GDM1 (cell line): ENCODE data around the gene MFSD12.
"Not testable (repeated sequence)": the region's sequence is repeated elsewhere in the genome, so short reads cannot be mapped to it uniquely, and the experiment has no call there.

ENCODE experiments used
- DNase-seq: peaks from one replicate; lab custom pipeline; 2025; lab: John Stamatoyannopoulos, UW

MFSD12 gene

DNA sequence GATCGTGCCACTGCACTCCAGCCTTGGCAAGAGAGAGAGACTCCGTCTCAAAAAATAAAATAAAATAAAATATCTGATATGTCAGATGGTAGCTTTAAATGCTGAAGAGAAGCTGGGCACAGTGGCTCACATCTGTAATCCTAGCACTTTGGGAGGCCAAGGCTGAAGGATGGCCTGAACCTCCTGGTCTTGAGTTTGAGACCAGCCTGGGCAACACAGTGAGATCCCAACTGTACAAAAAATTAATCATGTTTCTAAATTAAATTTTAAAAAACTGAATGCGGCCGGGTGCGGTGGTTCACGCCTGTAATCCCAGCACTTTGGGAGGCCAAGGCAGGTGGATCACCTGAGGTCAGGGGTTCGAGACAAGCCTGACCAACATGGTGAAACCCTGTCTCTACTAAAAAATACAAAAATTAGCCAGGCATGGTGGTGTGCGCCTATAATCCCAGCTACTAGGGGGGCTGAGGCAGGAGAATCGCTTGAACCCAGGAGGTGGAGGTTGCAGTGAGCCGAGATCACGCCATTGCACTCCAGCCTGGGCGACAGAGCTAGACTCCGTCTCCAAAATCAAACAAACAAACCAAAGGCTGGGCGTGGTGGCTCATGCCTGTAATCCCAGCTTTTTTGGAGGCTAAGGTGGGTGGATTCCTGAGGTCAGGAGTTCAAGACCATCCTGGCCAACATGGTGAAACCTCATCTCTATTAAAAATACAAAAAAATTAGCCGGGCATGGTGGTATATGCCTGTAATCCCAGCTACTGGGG is 26.8 kb upstream of the MFSD12 start:
- not testable (repeated sequence) for DNase-seq

DNA sequence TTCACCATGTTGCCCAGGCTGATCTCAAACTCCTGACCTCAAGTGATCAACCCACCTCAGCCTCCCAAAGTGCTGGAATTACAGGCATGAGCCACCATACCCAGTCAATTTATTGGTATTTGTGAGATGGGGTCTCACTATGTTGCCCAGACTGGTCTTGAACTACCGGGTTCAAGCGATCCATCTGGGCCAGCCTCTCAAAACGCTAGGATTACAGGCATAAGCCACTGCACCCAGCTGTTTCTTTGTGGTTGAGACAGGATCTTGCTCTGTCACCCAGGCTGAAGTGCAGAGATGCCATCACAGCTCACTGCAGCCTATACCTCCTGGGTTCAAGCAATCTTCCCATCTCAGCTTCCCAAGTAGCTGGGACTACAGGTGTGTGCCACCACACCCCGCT is 24.4 kb upstream of the MFSD12 start:
- DNase-seq, result not testable (repeated sequence)

GRCh38 chr19:3580156-3580934 is 23.0 kb upstream of the MFSD12 start:
- no peak for DNase-seq

GRCh38 chr19:3578390-3578789 is 21.0 kb upstream of the MFSD12 start:
- DNase-seq, result no peak

DNA sequence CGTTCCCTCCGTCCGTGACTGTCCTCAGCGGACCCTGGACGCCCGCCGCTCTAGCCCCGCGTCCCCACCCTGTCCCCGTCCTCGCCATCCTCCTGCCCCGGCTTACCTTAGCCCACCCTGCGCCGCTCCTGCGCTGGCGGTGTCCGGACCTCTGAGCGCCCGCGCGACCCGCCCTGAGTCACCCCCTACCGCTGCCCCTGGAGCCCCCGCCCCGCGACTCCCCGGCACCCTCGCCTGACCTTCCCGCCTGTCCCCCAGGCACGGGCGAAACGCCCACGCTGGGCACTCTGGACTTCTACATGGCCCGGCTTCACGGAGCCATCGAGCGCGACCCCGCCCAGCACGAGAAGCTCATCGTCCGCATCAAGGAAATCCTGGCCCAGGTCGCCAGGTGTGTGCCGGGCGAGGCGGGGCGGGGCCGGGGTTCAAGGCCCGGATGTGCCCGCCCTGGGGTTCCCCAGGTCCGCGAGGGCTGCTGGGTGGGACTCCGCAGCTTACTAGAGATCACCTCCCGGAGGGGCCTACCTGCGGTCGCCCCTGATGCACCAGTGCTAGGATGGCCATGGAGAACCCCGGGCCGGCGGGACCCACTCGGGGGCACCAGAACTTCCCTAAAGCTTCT is 20.4 kb upstream of the MFSD12 start:
- DNase-seq, result no peak

- no peak for DNase-seq
Observed at GRCh38 chr19:3576696-3577443, 19.5 kb upstream of the MFSD12 start.

DNA sequence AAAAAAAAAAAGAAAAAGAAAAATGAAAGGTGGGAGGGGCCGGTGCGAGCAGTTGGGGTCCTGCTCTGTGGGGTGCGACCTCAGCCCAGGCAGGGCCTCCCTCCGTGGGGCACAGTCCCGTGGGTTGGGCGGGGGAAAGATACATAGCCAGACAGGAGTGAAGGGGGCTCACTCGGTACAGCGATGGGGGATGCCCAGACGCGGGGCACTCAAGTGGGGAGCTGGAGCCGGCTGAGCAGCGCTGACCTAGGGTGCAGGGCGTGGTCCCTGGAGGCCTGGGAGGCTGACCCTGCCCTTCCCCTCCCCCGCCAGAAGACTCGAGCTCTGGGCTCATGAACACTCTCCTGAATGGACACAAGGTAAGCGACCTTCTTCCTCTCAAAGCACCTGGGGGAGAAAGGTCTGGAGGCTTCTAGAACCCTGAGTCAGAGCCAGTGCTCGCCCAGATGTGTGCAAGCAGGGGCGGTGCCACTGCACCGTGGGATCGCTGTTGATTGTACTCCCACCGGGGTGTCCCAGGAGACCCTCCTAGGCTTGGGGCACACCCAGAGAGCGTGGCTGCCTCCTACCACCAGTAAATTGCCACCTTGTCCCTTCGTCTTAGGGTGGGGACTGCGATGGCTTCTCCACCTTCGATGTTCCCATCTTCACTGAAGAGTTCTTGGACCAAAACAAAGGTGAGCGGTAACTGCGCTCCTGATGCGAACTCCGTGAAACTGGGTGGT is 18.7 kb upstream of the MFSD12 start:
- no peak for DNase-seq

DNA sequence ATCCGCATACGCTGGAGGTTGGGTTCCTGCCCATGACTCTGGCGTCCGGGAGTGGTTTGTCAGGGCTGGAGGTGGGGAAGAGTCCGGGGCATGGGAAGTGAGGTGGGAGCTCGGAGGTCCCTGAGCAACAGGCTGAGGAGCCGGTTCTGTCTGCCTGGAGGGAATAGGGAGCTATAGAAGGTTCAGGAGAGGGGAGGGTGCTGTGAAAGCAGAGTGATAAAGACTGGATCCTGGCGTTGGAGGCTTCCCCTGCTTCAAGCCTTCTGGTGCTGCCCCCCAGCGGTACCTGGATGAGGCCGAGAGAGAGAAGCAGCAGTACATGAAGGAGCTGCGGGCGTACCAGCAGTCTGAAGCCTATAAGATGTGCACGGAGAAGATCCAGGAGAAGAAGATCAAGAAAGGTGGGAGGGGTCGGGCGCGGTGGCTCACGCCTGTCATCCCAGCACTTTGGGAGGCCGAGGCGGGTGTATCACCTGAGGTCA is 17.9 kb upstream of the MFSD12 start:
- DNase-seq, result no peak

DNA sequence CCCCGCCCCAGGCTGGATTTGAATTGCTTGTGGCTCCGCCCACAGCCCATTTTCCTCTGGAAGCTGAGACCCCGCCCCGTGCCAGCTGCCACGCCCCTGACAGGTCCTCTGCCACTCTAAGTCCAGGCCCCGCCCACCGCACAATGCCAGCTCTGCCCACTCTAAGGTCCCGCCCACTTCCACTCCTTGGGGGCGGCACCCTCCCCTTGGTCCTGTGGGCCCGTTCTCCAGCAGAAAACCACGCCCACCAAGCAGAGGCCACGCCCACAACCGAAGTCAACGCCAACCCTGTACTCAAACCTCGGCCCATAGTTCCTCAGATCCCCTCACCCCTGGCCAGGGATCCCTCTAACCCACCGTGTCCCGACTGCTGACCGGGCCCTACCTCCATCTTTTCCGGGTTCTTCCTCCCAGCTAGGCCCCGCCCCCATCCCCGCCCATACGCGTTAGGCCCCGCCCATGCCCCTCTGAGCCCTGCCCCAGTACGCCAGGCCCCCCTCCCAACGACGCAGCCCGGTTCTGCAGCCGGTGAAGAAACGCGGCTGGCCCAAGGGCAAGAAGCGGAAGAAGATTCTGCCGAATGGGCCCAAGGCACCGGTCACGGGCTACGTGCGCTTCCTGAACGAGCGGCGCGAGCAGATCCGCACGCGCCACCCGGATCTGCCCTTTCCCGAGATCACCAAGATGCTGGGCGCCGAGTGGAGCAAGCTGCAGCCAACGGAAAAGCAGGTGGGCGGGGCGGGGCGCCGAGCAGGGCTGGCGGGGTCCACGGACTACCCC is 16.7 kb upstream of the MFSD12 start:
- peak; percentile 96 for DNase-seq

GRCh38 chr19:3573162-3573857 is 15.9 kb upstream of the MFSD12 start:
- DNase-seq, result no peak

- DNase-seq, result no peak
Observed at GRCh38 chr19:3572855-3573161, 15.4 kb upstream of the MFSD12 start, which contains the start of gene HMG20B. Gene HMG20B (plus strand): TSS chr19:3572944. CDS start chr19:3573310, 366 bp downstream.

DNA sequence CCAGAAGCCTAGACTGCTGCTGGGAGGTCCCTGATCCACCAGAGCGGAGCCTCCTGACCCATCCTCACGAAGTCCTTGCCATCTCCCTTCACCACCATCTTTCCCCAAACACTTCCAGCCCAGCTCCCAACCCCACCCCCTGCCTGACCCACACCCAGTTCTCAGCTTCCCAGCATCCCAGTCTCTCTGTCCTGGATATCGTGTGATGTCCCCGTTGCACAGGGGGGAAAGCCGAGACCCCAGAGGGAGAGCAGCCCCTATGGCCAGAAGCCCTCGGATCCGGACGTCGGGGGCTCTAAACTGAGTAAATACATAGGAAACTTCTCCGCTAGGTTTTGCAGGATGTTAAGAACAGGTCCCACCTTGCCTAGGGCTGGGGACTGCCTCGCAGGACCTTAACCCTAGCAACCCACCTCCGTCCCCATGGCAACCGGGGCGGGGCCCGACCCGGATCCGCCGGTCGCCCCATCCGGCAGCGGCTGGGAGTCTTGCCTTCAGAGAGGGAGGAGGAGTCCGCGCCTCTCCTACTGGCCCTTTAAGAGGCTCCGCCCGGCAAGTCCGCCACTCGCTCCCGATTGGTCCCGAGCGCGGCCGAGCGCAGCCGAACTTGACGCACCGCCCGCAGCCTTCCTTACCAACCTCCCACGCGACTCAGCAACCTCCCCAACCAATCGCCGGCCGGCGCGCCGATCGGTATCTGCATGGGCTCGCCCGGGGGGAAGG is 14.9 kb upstream of the MFSD12 start:
- DNase-seq, result peak; percentile 100

GRCh38 chr19:3570606-3571011 is 13.2 kb upstream of the MFSD12 start:
- no peak for DNase-seq

DNA sequence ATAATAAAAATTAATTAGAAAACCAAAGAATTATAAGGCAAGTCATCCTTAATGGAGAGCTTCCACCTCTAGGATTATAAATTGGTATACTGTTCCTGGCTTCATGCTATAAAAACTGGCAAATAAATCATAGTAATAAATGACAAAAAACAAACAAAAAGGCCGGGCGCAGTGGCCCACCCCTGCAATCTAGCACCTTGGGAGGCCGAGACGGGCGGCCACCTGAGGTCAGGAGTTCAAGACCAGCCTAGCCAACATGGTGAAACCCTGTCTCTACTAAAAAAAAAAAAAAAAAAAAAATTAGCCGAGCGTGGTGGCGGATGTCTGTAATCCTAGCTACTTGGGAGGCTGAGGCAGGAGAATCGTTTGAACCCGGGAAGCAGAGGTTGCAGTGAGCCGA is 12.7 kb upstream of the MFSD12 start:
- DNase-seq, result not testable (repeated sequence)

DNA sequence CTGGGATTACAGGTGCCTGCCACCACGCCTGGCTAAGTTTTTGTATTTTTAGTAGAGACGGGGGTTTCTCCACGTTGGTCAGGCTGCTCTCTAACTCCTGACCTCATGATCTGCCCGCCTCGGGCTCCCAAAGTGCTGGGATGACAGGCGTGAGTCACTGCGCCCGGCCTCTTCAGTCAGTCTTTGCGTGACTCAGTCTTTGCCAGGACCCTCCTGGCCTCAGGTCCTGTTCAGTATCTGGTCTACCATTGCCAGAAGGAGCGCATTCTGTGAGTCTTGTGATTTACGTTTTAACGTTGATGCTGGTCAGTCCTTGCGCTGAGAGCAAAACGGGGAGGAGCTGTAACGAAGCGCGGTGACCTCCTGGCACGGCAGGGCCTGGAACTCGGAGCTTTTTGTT is 7.8 kb upstream of the MFSD12 start:
- DNase-seq, result no peak

DNA sequence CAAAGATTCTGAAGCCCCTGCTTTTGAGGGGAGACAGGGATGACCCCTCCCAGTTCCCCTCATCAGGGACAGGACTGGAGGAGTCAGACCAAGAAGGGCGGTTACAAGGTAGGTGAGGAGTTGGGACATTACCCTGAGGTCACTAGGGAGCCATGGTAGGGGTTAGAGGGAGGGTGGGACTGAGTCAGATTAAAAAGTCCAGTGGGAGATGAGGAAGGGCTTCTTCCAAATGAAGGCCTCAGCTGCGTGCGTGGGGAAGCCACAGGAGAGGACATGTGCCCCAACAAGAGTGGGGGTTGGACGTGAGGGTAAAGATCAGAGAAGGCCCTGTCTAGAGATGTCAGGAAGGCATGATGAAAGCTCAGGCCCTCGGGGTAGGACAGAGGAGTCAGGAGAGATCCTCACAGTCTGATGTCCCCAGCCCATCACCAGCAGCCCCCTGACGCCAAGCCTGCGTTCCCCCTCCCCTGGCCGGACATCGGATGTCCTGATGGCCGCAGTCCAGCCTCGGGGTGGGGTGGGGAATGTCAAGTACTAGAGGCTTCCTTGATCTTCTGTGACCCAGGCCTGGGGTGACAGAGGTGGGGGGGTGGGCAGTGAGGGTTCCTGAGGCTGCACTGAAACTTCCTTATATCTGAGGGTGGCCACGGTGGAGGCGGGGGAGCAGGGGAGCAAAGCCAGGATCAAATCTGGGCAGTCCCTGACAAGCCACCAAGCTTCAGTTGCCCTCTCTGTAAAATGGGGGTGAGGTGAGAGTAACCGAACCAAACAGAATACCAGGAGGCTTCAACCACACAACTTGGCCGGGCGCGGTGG is 6.5 kb upstream of the MFSD12 start:
- DNase-seq, result no peak

DNA sequence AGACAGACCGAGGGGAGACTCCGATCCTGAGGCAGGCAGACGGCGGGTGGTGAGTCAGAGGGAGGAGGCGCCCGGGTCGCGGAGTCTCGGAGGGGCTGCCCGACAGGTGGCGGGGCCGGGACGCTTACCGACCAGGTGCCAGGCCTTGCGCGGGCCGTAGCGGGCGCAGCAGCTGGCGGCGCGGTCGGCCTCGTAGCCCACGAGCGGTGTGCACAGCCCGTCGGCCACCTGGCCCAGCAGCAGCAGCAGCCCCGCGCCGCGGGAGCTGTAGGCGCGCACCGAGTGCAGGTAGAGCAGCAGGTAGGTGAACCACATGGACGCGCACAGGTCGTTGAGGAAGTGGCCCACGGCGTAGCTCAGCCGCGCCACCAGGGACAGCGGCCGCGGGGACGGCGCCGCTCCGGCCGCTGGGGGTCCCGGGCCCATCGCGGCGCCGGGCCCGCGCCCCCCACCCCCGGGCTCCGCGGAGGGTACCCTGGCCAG is 367 bp downstream of the MFSD12 start:
- DNase-seq, result no peak

DNA sequence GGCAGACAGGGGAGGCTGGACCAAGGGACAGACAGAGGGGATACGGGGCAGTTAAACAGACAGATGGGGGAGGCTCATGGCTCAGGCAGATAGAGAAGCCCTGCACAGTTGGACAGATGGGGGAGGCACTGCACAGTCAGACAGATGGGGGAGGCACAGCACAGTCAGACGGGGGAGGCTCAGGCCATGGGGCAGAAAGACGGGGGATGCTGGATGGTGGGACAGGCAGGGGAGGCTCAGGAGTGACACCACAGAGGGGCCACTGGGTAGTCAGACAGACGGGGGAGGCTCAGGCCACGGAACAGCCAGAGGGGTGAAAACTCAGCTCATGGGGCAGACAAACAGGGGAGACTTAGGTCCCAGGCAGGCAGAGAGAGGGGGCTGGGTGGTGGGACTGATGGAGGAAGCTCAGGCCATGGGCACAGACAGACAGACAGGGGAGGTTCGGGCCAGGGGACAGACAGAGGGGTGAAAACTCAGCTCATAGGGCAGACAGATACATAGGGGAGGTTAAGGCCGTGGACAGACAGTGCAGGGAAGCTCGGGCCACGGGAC is 886 bp downstream of the MFSD12 start:
- DNase-seq, result no peak
